SK-N-MC (cell line): ENCODE data around the gene FCN2.

Experiments used
- DNase-seq: peaks from one replicate; pipeline ENCODE4 v3.0.0-alpha.2; 2011; ENCODE audit warnings: low read depth, low spot score
- H3K27ac ChIP-seq: fragments of 200-600 bp; sonication (generic); 2 replicates; pipeline ENCODE4 v1.5.1; 2016; ENCODE audit warnings: mixed run types
- H3K36me3 ChIP-seq: fragments of 200-600 bp; sonication (generic); 2 replicates; pipeline ENCODE4 v1.6.1; 2017; ENCODE audit warnings: antibody characterized with exemption, low read length, mixed read lengths; ENCODE audit not compliant: insufficient read depth
- H3K4me3 ChIP-seq: fragments of 200-600 bp; sonication (generic); 2 replicates; pipeline ENCODE4 v1.5.1; 2016
- H3K9ac ChIP-seq: fragments of 200-600 bp; sonication (generic); 2 replicates; pipeline ENCODE4 v1.8.0; 2017; ENCODE audit warnings: mixed run types, mixed read lengths; ENCODE audit not compliant: insufficient read length
- H3K9me3 ChIP-seq: fragments of 200-600 bp; sonication (generic); 2 replicates; pipeline ENCODE4 v1.6.1; 2017; ENCODE audit warnings: low read depth, mild to moderate bottlenecking, antibody characterized with exemption, low read length, moderate library complexity, mixed read lengths
- EZH2 ChIP-seq: fragments of 200-600 bp; sonication (generic); IDR thresholded peaks from one replicate; pipeline ENCODE4 v1.6.1; 2017; ENCODE audit warnings: antibody characterized with exemption
- FOXP2 ChIP-seq: optimal IDR thresholded peaks from 2 replicates; pipeline ENCODE3; 2011; ENCODE audit warnings: mild to moderate bottlenecking, moderate library complexity; ENCODE audit not compliant: insufficient read depth; ENCODE audit errors: extremely low read length, control extremely low read depth
- POLR2AphosphoS5 ChIP-seq: IDR thresholded peaks from 2 replicates; pipeline ENCODE4 v1.6.1; 2012; ENCODE audit warnings: mild to moderate bottlenecking, low read depth, low read length, borderline replicate concordance

The FCN2 gene

GRCh38 chr9:134881313-134881670 is 682 bp downstream of the FCN2 start:
- DNase-seq = no peak
- TF ChIP-seq POLR2AphosphoS5 = no peak
- no peak for TF ChIP-seq FOXP2
- no peak for TF ChIP-seq EZH2
- Histone ChIP-seq H3K36me3 (no peaks in the 10 kb centered on the region), H3K4me3 (no peak overlapping the region), H3K27ac (no peak overlapping the region), H3K9me3 (no peaks in the 10 kb centered on the region), H3K9ac (no peak overlapping the region)

- no peak overlapping the region for H3K9ac ChIP-seq
- no peak overlapping the region for H3K4me3 ChIP-seq
- TF ChIP-seq FOXP2 (no peak), EZH2 (no peak), POLR2AphosphoS5 (no peak)
- no peak overlapping the region for H3K27ac ChIP-seq
- no peaks in the 10 kb centered on the region for H3K36me3 ChIP-seq
- no peak for DNase-seq
- H3K9me3 ChIP-seq = no peaks in the 10 kb centered on the region
Observed at GRCh38 chr9:134882204-134882785, 1.7 kb downstream of the FCN2 start.

DNA sequence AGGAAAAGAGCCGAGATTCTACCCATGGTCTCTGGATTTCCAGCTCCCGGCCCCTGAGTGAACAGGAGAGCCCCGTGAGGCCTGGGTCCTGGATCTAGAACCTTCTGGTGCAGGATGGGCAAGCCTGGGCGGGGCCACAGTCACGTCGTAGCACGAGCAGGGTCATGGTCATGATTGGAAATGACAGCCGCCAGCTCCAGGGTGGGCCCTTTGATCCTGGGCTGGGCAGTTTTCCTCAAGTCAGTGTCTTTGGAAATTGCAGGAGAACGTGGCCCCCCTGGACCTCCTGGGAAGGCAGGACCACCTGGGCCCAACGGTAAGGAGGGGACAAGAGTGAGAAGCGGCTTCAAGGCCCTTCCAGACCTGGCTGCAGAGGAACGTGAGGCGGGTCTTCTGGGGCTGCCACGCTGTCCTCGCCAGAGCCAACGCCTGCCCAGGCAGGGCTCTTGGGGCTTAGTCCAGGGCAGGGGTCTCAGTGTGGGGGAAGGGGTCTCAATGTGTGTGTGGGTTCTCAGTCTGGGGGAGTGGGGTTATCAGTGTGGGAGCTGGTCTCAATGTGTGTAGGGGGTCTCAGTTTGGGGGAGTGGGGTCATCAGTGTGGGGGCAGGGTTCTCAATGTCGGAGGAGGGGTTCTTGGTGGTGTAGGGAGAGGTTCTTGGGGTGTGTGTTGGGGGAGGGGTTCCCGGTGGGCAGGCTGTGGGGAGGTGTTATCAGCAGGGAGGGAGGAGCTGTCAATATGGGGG is 2.6 kb downstream of the FCN2 start:
- TF ChIP-seq EZH2 = no peak
- no peaks in the 10 kb centered on the region for H3K36me3 ChIP-seq
- H3K9me3 ChIP-seq = no peaks in the 10 kb centered on the region
- no peak overlapping the region for H3K27ac ChIP-seq
- H3K4me3 ChIP-seq = no peak overlapping the region
- H3K9ac ChIP-seq = no peak overlapping the region
- no peak for DNase-seq

DNA sequence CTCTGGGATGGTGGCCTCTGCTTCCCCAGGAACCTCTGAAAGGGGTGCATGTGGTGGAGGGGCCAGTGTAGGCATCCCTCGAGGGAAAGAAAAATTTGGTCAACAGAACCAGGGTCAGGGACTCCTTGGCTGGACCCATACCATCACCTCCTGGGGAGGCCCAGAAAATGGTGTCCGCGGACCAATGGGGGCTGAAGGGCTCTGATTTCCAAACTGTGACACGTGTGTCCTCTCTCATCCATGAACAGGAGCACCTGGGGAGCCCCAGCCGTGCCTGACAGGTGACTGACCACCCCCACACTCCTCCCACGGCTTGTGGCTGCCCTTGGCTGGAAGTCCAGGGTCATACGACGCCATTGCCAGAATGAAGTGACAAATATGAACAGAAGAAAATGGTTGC is 3.9 kb downstream of the FCN2 start:
- TF ChIP-seq POLR2AphosphoS5 (no peak), FOXP2 (no peak), EZH2 (no peak)
- DNase-seq = no peak
- no peak overlapping the region for H3K27ac ChIP-seq
- no peaks in the 10 kb centered on the region for H3K36me3 ChIP-seq
- H3K9me3 ChIP-seq = no peaks in the 10 kb centered on the region
- H3K4me3 ChIP-seq = no peak overlapping the region
- no peak overlapping the region for H3K9ac ChIP-seq

- TF ChIP-seq POLR2AphosphoS5 (no peak), FOXP2 (no peak), EZH2 (no peak)
- Histone ChIP-seq H3K36me3 (no peaks in the 10 kb centered on the region), H3K9me3 (no peaks in the 10 kb centered on the region), H3K4me3 (no peak overlapping the region), H3K9ac (no peak overlapping the region), H3K27ac (no peak overlapping the region)
- DNase-seq = no peak
Observed at GRCh38 chr9:134885001-134885678, 4.5 kb downstream of the FCN2 start.

DNA sequence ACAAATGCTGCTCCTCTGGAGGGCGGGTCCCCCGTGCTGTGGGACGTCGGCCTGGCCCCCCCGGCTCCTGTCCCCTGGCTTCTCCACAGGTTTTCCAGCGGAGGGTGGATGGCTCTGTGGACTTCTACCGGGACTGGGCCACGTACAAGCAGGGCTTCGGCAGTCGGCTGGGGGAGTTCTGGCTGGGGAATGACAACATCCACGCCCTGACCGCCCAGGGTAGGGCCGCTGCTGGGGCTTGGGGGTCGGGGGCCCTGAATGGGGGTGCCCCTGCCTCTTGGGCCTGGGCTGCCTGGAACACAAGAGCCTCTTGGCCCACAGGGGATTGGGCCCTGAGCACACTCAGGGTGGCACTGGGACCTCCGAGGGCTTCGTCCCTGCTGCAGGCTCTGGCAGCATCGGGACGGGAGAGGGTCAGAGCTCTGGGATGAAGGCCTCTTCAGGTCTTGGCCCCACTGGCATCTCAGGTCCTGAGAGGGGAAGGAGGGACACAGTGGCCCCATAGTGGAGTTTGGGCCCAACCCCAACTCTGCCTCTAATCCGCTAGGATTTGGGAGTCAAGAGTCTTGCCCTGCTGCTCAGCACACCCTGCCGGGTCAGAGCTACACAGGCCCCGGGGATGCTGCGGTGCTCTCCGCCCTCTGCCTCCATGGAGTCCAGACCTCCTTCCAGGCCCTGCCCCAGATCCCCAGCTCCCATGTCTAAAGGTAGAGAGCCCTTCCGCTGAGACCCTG is 5.2 kb downstream of the FCN2 start:
- no peak for DNase-seq
- no peak overlapping the region for H3K27ac ChIP-seq
- TF ChIP-seq FOXP2 = no peak
- TF ChIP-seq EZH2 = no peak
- no peak for TF ChIP-seq POLR2AphosphoS5
- H3K4me3 ChIP-seq = no peak overlapping the region
- no peak overlapping the region for H3K9ac ChIP-seq
- no peaks in the 10 kb centered on the region for H3K9me3 ChIP-seq
- H3K36me3 ChIP-seq = no peaks in the 10 kb centered on the region

GRCh38 chr9:134886413-134886913 is 5.9 kb downstream of the FCN2 start:
- H3K27ac ChIP-seq = no peak overlapping the region
- H3K9ac ChIP-seq = no peak overlapping the region
- no peak overlapping the region for H3K4me3 ChIP-seq
- H3K9me3 ChIP-seq = no peaks in the 10 kb centered on the region
- DNase-seq = no peak
- H3K36me3 ChIP-seq = no peaks in the 10 kb centered on the region
- TF ChIP-seq FOXP2 (no peak), POLR2AphosphoS5 (no peak)

GRCh38 chr9:134887219-134887618 is 6.6 kb downstream of the FCN2 start:
- TF ChIP-seq POLR2AphosphoS5 = no peak
- TF ChIP-seq EZH2 = no peak
- TF ChIP-seq FOXP2 = no peak
- Histone ChIP-seq H3K4me3 (no peak overlapping the region), H3K36me3 (no peaks in the 10 kb centered on the region), H3K9ac (no peak overlapping the region), H3K27ac (no peak overlapping the region), H3K9me3 (no peaks in the 10 kb centered on the region)
- DNase-seq = no peak
